Liver (tissue), 2 donors: Measurements from ENCODE around the gene BRD4.

ENCODE experiments used
- EGR1 ChIP-seq, 2 donors: IDR thresholded peaks; 2 replicates each; pipeline ENCODE4 v1.6.1; 2016 to 2018; ENCODE audit warnings: antibody characterized with exemption in 2 of 2, low read depth in 2 of 2
- TAF1 ChIP-seq: conservative IDR thresholded peaks from 2 replicates; pipeline ENCODE4 v1.6.1; 2016; ENCODE audit warnings: antibody characterized with exemption, mild to moderate bottlenecking
- TF ChIP-seq, protein P1 (sequence below): IDR thresholded peaks from 2 replicates; pipeline ENCODE4 v1.6.1; 2016; ENCODE audit warnings: antibody characterized with exemption
- donor health status: healthy.

DNA sequence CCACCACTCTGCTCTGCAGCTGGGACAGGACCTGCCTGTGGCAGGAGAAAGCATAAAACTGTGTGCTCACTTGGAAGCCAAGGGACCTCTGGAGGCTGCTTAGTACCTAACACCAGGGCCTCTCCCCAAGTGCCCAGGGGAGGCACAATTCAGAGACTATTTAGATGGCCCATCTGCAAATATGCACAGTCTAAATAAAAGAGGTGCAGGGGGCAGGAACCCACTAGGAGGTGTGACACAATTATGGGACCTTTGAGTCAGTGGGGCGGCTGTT is 67.5 kb downstream of the BRD4 start:
- no peak for TF ChIP-seq EGR1 (IDR thresholded peaks at IDR 0.05; ENCODE audit: low read depth in 2 of 2)
- no peak for TF ChIP-seq TAF1
- TF ChIP-seq, protein P1, sequence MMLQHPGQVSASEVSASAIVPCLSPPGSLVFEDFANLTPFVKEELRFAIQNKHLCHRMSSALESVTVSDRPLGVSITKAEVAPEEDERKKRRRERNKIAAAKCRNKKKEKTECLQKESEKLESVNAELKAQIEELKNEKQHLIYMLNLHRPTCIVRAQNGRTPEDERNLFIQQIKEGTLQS: no peak
